SK-N-SH treated with all-trans-retinoic acid at 6 μM for 48 hours (cell line): Measurements from ENCODE around the gene SLC18A3.

ENCODE experiments used
- ESRRG ChIP-seq: fragments of 250-450 bp; sonication (Bioruptor Pico); IDR thresholded peaks from 2 replicates; pipeline ENCODE4 v1.6.1; 2021; ENCODE audit warnings: mild to moderate bottlenecking
- GLIS3 ChIP-seq: fragments of 250-450 bp; sonication (Bioruptor Pico); IDR thresholded peaks from 2 replicates; pipeline ENCODE4 v1.5.0; 2020; ENCODE audit warnings: mild to moderate bottlenecking, moderate library complexity
- RARB ChIP-seq: fragments of 250-450 bp; sonication (Bioruptor Pico); IDR thresholded peaks from 2 replicates; pipeline ENCODE4 v1.8.0; 2021; ENCODE audit warnings: mild to moderate bottlenecking, moderate library complexity
- TF ChIP-seq, protein P1 (sequence below): fragments of 250-450 bp; sonication (Bioruptor Pico); IDR thresholded peaks from 2 replicates; pipeline ENCODE4 v1.5.1; 2020; ENCODE audit warnings: low read depth, mild to moderate bottlenecking, moderate library complexity

DNA sequence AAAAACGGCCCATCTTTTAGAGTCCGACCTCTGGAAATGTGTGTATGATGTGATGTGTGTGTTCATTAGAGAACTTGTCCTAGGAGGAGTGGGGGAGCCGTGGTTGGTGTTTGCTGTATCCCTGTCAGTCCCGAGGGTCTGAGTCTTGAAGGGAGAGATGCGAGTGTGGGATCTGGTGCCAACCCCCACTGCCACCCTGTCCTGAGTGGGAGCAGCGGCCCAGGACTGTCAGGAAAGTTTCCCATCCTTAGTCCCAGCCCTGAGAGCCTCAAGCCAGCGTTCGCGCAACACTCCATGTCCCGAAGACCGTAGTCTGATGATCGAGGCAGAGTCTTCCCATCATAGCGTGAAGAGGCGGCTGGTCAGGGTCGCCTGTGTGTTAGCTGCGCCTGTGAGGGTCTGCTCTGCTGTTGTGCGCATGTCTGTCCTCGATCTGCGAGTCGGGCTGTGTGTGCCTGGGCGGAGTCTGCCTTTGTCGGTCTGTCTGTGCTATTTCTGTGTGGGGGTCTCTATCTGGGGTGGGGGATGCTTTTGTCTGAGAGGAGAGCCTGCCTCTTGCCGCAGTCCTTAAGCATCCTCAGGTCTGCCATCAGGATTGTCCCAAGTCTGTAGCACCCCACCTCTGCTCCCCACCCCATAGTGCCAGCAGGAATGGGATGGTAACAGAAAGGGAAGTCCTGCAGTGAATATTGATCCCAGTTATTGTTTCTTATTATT is 3.2 kb downstream of the SLC18A3 start:
- TF ChIP-seq GLIS3 (CRISPR knock-in tag), result no peak
- TF ChIP-seq RARB (CRISPR knock-in tag), result no peak
- no peak for TF ChIP-seq ESRRG (CRISPR knock-in tag)
- TF ChIP-seq, protein P1, sequence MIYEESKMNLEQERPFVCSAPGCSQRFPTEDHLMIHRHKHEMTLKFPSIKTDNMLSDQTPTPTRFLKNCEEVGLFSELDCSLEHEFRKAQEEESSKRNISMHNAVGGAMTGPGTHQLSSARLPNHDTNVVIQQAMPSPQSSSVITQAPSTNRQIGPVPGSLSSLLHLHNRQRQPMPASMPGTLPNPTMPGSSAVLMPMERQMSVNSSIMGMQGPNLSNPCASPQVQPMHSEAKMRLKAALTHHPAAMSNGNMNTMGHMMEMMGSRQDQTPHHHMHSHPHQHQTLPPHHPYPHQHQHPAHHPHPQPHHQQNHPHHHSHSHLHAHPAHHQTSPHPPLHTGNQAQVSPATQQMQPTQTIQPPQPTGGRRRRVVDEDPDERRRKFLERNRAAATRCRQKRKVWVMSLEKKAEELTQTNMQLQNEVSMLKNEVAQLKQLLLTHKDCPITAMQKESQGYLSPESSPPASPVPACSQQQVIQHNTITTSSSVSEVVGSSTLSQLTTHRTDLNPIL (CRISPR knock-in tag), result no peak
